ELF-1 (cell line): ENCODE results near the gene RRP15.

Source experiments
- DNase-seq: peaks from one replicate; pipeline ENCODE4 v3.0.0-alpha.2; 2016; ENCODE audit warnings: low read depth, low spot score

RRP15 gene

GRCh38 chr1:218341325-218341724 lies 56.2 kb downstream of the RRP15 start:
- DNase-seq, result no peak

- DNase-seq, result no peak
Measured at GRCh38 chr1:218342091-218342490, 57.0 kb downstream of the RRP15 start.

- peak; percentile 64 for DNase-seq
Measured at GRCh38 chr1:218344814-218345672, 60.0 kb downstream of the RRP15 start, which contains the start of gene TGFB2. TSS of gene TGFB2 (plus strand) at chr1:218345336. CDS start at chr1:218346702, 1,366 bp downstream.

- DNase-seq, result peak; percentile 75
Measured at GRCh38 chr1:218345673-218346390, 60.7 kb downstream of the RRP15 start.

- DNase-seq, result peak; percentile 61
Measured at GRCh38 chr1:218346391-218347204, 61.5 kb downstream of the RRP15 start.

- DNase-seq, result peak; percentile 20
Measured at GRCh38 chr1:218347336-218347722, 62.2 kb downstream of the RRP15 start.

GRCh38 chr1:218347723-218348627 lies 62.9 kb downstream of the RRP15 start:
- DNase-seq, result no peak

- no peak for DNase-seq
Measured at GRCh38 chr1:218348628-218349071, 63.6 kb downstream of the RRP15 start.

GRCh38 chr1:218349348-218350034 lies 64.4 kb downstream of the RRP15 start:
- no peak for DNase-seq

- DNase-seq, result no peak
Measured at GRCh38 chr1:218350035-218350525, 65.0 kb downstream of the RRP15 start.

GRCh38 chr1:218350801-218351266 lies 65.7 kb downstream of the RRP15 start:
- DNase-seq, result no peak

GRCh38 chr1:218351391-218352074 lies 66.4 kb downstream of the RRP15 start:
- no peak for DNase-seq

- DNase-seq, result no peak
Measured at GRCh38 chr1:218352075-218352438, 67.0 kb downstream of the RRP15 start.

- DNase-seq, result no peak
Measured at GRCh38 chr1:218353656-218354055, 68.6 kb downstream of the RRP15 start.

- DNase-seq, result no peak
Measured at GRCh38 chr1:218355278-218355677, 70.2 kb downstream of the RRP15 start.

GRCh38 chr1:218357211-218357892 lies 72.3 kb downstream of the RRP15 start:
- no peak for DNase-seq

GRCh38 chr1:218357893-218358232 lies 72.8 kb downstream of the RRP15 start:
- DNase-seq, result no peak

GRCh38 chr1:218361298-218362065 lies 76.4 kb downstream of the RRP15 start:
- DNase-seq, result peak; percentile 25
